GM12878 (cell line): ENCODE measurements around the gene SRPX2. TPM values are rescaled to one million over a fixed set of nuclear protein-coding genes. Genes with fewer than 3 reads are reported as not detected.
A peak's percentile ranks its signal among the peaks of the same experiment; 100 is the strongest.

Source experiments
- ATAC-seq: fragments of 200-7000 bp; cut with Tn5 transposase; 3 replicates; pipeline ENCODE4 v1.9.1; 2020; ENCODE audit warnings: mild to moderate bottlenecking, moderate library complexity
- BruUV-seq: library from RNA; stranded (reverse); fragments of 400-500 nt; replicated peaks from 2 replicates; lab custom pipeline; 2021; lab: Mats Ljungman, UMichigan
- CTCF ChIA-PET: fragments of 300-600 bp; sonication (Branson Sonifier 250); formaldehyde crosslinking; extraction: SDS; loops from one replicate; lab custom pipeline; 2021; ENCODE audit warnings: inconsistent platforms; lab: Yijun Ruan, JAX
- POLR2A ChIA-PET: fragments of 350-600 bp; formaldehyde crosslinking; extraction: SDS; loops from one replicate; lab custom pipeline; 2021; ENCODE audit warnings: inconsistent platforms; lab: Charles Lee
- RAD21 ChIA-PET: fragments of 300-600 bp; sonication (Branson Sonifier 250); formaldehyde crosslinking; loops from one replicate; lab custom pipeline; 2023; ENCODE audit warnings: antibody characterized with exemption; ENCODE audit not compliant: unreplicated experiment; lab: Charles Lee
- SMC1A ChIA-PET: fragments of 300-600 bp; sonication (Branson Sonifier 250); formaldehyde crosslinking; loops from one replicate; lab custom pipeline; 2023; ENCODE audit not compliant: unreplicated experiment, uncharacterized antibody; lab: Charles Lee
- DNase-seq: peaks from one replicate; pipeline ENCODE4 v3.0.0-alpha.2; 2011; ENCODE audit warnings: low read depth, low spot score
- FAIRE-seq: peaks from 3 replicates; lab custom pipeline; 2011; peaks lifted over from hg19 to GRCh38; lab: Jason Lieb, UNC
- H2AFZ ChIP-seq: 2 replicates; pipeline ENCODE4 v1.6.0; 2011; ENCODE audit warnings: low read depth, low read length, control low read depth; ENCODE audit not compliant: control insufficient read depth
- H3K27ac ChIP-seq: 2 replicates; pipeline ENCODE4 v1.5.1; 2011; ENCODE audit warnings: control low read depth; ENCODE audit not compliant: control insufficient read depth, insufficient read depth
- H3K27me3 ChIP-seq, 2 experiments: replicated peaks in 1 of 2; 2 replicates each; pipeline versions ENCODE4 v1.6.0 to v1.6.1; 2011; ENCODE audit warnings: low read length in 1 of 2; ENCODE audit not compliant: control insufficient read depth in 2 of 2, insufficient read depth in 2 of 2
- H3K36me3 ChIP-seq, 2 experiments: 2 replicates each; pipeline ENCODE4 v1.5.1; 2011; ENCODE audit warnings: low read length in 1 of 2; ENCODE audit not compliant: control insufficient read depth in 2 of 2, insufficient read depth in 2 of 2
- H3K4me1 ChIP-seq: 2 replicates; pipeline ENCODE4 v1.6.1; 2011; ENCODE audit warnings: mild to moderate bottlenecking, low read length, moderate library complexity, mixed read lengths; ENCODE audit not compliant: control insufficient read depth, insufficient read depth
- H3K4me2 ChIP-seq: 2 replicates; pipeline ENCODE4 v1.6.0; 2011; ENCODE audit warnings: control low read depth; ENCODE audit not compliant: control insufficient read depth, insufficient read depth
- H3K4me3 ChIP-seq: fragments of 200-600 bp; sonication (generic); 2 replicates; pipeline ENCODE4 v1.5.1; 2016
- H3K79me2 ChIP-seq: 2 replicates; pipeline ENCODE4 v1.6.0; 2011; ENCODE audit warnings: low read length; ENCODE audit not compliant: control insufficient read depth, insufficient read depth
- H3K9ac ChIP-seq: 2 replicates; pipeline ENCODE4 v1.8.0; 2011; ENCODE audit warnings: low read length, control low read depth, mixed read lengths; ENCODE audit not compliant: control insufficient read depth, insufficient read depth
- H3K9me3 ChIP-seq: replicated peaks from 3 replicates; pipeline ENCODE4 v1.5.1; 2011; ENCODE audit warnings: mild to moderate bottlenecking, low read length; ENCODE audit not compliant: control insufficient read depth, insufficient read depth
- H4K20me1 ChIP-seq: 2 replicates; pipeline ENCODE4 v1.6.0; 2011; ENCODE audit not compliant: control insufficient read depth, insufficient read depth
- BACH1 ChIP-seq: fragments of 450-650 bp; IDR thresholded peaks from 2 replicates; pipeline ENCODE4 v1.6.1; 2017; ENCODE audit warnings: mild to moderate bottlenecking, borderline replicate concordance
- ESRRA ChIP-seq: IDR thresholded peaks from 2 replicates; pipeline ENCODE4 v1.6.1; 2012; ENCODE audit warnings: mild to moderate bottlenecking, low read length, improper control_type of control experiment
- FOXM1 ChIP-seq: IDR thresholded peaks from 2 replicates; pipeline ENCODE4 v1.6.1; 2012; ENCODE audit warnings: low read depth, mild to moderate bottlenecking, inconsistent platforms, low read length, moderate library complexity
- MEF2B ChIP-seq: fragments of 450-650 bp; IDR thresholded peaks from 2 replicates; pipeline ENCODE4 v1.6.1; 2018; ENCODE audit warnings: mild to moderate bottlenecking, moderate library complexity; ENCODE audit not compliant: partially characterized antibody, poor library complexity, severe bottlenecking
- RAD51 ChIP-seq: fragments of 450-650 bp; IDR thresholded peaks from 2 replicates; pipeline ENCODE4 v1.6.1; 2016; ENCODE audit warnings: moderate library complexity, mild to moderate bottlenecking, inconsistent platforms
- SMC3 ChIP-seq: IDR thresholded peaks from 2 replicates; pipeline ENCODE4 v1.6.1; 2011; ENCODE audit warnings: low read length, improper control_type of control experiment, borderline replicate concordance
- TBL1XR1 ChIP-seq: IDR thresholded peaks from 2 replicates; pipeline ENCODE4 v1.6.1; 2012; ENCODE audit warnings: low read depth, low read length, improper control_type of control experiment
- ZBED1 ChIP-seq: IDR thresholded peaks from 2 replicates; pipeline ENCODE4 v1.6.1; 2016; ENCODE audit warnings: borderline replicate concordance
- ZBTB4 ChIP-seq: fragments of 450-650 bp; formaldehyde crosslinking; IDR thresholded peaks from 2 replicates; pipeline ENCODE4 v1.4.0; 2022; ENCODE audit warnings: mild to moderate bottlenecking, moderate library complexity
- ZNF24 ChIP-seq: fragments of 450-650 bp; IDR thresholded peaks from 2 replicates; pipeline ENCODE4 v1.6.1; 2017; ENCODE audit warnings: antibody characterized with exemption, mild to moderate bottlenecking
- WGBS: methylation state at CpG from one replicate; pipeline ENCODE4 v1.1.6; 2016; ENCODE audit warnings: low lambda C conversion rate; ENCODE audit not compliant: insufficient replicate concordance, insufficient coverage; ENCODE audit errors: missing lambda C conversion rate; 5-methylcytosine and 5-hydroxymethylcytosine counted together
- in situ Hi-C: fragments of 300-500 bp; cut with MboI; formaldehyde crosslinking; loops from 9 replicates; pipeline ENCODE4 v1.14.3; 2018; ENCODE audit warnings: mixed read lengths
- intact Hi-C: fragments of 100-400 bp; cut with micrococcal nuclease; formaldehyde crosslinking; loops from one replicate; pipeline ENCODE4 v1.14.2; 2022; ENCODE audit not compliant: unreplicated experiment
- polyA plus RNA-seq, 11 experiments: library from polyadenylated mRNA; depleted of rRNA in 4 of 11; unstranded in 6 of 11; stranded (reverse) in 5 of 11; fragments of >200 nt; fragmentation: Nextera tagmentation in 4 of 11; fragmentation: Illumina TruSeq in 1 of 11; extraction: Ambion mirVana in 4 of 11; extraction: Trizol in 1 of 11; gene quantifications; 1 replicate in 1 of 11; 2 replicates in 10 of 11; pipeline versions ENCODE4 v1.2.1 to v1.2.3, GENCODE V29; 2011 to 2016; ENCODE audit warnings: inconsistent platforms in 2 of 11, missing spikeins in 2 of 11, low read depth in 1 of 11
- total RNA-seq, 4 experiments: library from RNA; depleted of rRNA in 3 of 4; stranded (reverse); fragments of >200 nt in 3 of 4; fragmentation: Illumina TruSeq in 1 of 4; extraction: Trizol in 1 of 4; gene quantifications; 2 replicates each; pipeline versions ENCODE4 v1.2.1 to v1.2.3, GENCODE V29; 2013 to 2021

Gene SRPX2
- total and polyA plus RNA-seq, 10 of the 15 experiments (the other 5 are each of a cell fraction or from before 2014, with no cell fraction given) = not detected

- TF ChIP-seq ZBTB4 (CRISPR knock-in tag) = no peak
- TF ChIP-seq ZBED1 = no peak
- TF ChIP-seq ZNF24 = no peak
- no peak for TF ChIP-seq FOXM1
- TF ChIP-seq TBL1XR1 = no peak
- TF ChIP-seq SMC3 = no peak
- no peak for TF ChIP-seq BACH1
- TF ChIP-seq MEF2B = no peak
Observed at GRCh38 chrX:100672966-100673365, 29.0 kb downstream of the SRPX2 start (continued).

- TF ChIP-seq ESRRA = no peak
- peak; percentile 54; the same call in 1 of the 2 replicates for TF ChIP-seq RAD51
- Histone ChIP-seq H2AFZ (no peak overlapping the region), H3K4me3 (no peak overlapping the region), H3K27me3 (no peaks in the 10 kb centered on the region), H3K9ac (no peak overlapping the region), H3K79me2 (no peaks in the 10 kb centered on the region), H3K9me3 (no peaks in the 10 kb centered on the region), H3K4me2 (no peak overlapping the region), H3K27ac (no peak overlapping the region), H4K20me1 (no peaks in the 10 kb centered on the region), H3K36me3 (no peaks in the 10 kb centered on the region), H3K4me1 (no peaks in the 10 kb centered on the region)
- ChIA-PET SMC1A (interaction anchor here (1.6 kb wide), 1 partner anchor 14 kb away, joined by 5 read pairs; no protein-coding TSS in a partner anchor), CTCF (interaction anchor here (1.0 to 7.7 kb wide), 4 partner anchors 12 to 93 kb away, joined by 3 to 86 read pairs (median 12); no protein-coding TSS in a partner anchor), POLR2A (no interaction called here), RAD21 (no interaction called here)
- WGBS = 7% methylated on average over 3 of the region's 3 CpGs
- DNase-seq (no peak), ATAC-seq (no peak), FAIRE-seq (no peak)
- in situ Hi-C loops (no loop called here), intact Hi-C loops (no loop called here)
- no TSS peak for BruUV-seq
Observed at GRCh38 chrX:100673397-100673953, 29.5 kb downstream of the SRPX2 start.
